ENCODE measurements around the gene REP15. TPM values are rescaled to one million over a fixed set of nuclear protein-coding genes. Genes with fewer than 3 reads are reported as not detected.
"Not testable (repeated sequence)": the region's sequence is repeated elsewhere in the genome, so short reads cannot be mapped to it uniquely, and the experiment has no call there.

REP15 gene
- total RNA-seq, 1 donor from 2014 or later: 8.2 TPM

- DNase-seq (ENCODE audit: missing footprints): not testable (repeated sequence)
- intact Hi-C loops (cut with DNase I): loop anchor here (10.0 kb wide), 1 partner anchor 1140 kb away; no protein-coding TSS in a partner anchor
Observed at GRCh38 chr12:27734321-27734720, 38.1 kb downstream of the REP15 start.

GRCh38 chr12:27743601-27744000 is 47.4 kb downstream of the REP15 start:
- no peak for DNase-seq (ENCODE audit: missing footprints)
- intact Hi-C loops (cut with DNase I): no loop called here
- ATAC-seq: no peak

More at GRCh38 chr12:27734321-27734720, 38.1 kb downstream of the REP15 start:
- ATAC-seq: not testable (repeated sequence)

GRCh38 chr12:27745734-27746133 is 49.5 kb downstream of the REP15 start:
- intact Hi-C loops (cut with DNase I); DNase-seq (ENCODE audit: missing footprints); ATAC-seq: not testable (repeated sequence)

Other genes with a start within 250 kb of the REP15 start
- not detected for gene SMCO2, start 249.7 kb upstream of the REP15 start, total RNA-seq
- 330 TPM for gene PPFIBP1, start 172.2 kb upstream of the REP15 start, total RNA-seq
- gene MRPS35, start 14.4 kb downstream of the REP15 start, total RNA-seq: 56.7 TPM
- gene KLHL42, start 83.8 kb downstream of the REP15 start, total RNA-seq: 5.6 TPM
- not detected for gene MANSC4, start 83.8 kb downstream of the REP15 start, total RNA-seq

Measured in Right ventricle myocardium inferior (tissue), 1 donor.